ENCODE results near the gene G2E3.

DNA sequence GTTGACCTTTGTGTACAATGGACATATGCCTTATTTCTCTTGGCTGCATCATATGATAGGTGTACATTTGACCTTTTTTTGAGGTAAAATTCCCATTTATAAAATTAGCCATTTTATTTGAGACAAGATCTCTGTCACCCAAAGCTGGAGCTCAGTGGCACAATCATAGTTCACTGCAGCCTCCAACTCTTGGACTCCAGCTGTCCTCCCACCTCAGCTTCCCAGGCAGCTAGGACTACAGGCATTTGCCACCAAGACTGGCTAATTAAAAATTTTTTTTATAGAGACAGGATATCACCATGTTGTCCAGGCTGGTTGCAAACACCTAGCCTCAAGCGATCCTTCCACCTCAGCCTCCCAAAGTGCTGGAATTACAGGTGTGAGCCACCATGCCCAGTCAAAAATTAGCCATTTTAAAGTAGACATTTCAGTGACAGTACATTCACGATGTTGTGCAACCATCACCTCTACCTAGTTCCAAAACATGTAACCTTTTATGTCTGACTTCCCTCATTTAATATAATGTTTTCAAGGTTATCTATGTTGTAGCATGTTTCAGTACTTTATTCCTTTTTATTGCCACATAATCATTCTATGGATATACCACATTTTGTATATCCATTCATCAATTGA lies 5.4 kb downstream of the G2E3 start:
- no peak for TF ChIP-seq EZH2 (IDR thresholded peaks at IDR 0.05; ENCODE audit: low read depth, unreplicated experiment)
- TF ChIP-seq, protein P1, sequence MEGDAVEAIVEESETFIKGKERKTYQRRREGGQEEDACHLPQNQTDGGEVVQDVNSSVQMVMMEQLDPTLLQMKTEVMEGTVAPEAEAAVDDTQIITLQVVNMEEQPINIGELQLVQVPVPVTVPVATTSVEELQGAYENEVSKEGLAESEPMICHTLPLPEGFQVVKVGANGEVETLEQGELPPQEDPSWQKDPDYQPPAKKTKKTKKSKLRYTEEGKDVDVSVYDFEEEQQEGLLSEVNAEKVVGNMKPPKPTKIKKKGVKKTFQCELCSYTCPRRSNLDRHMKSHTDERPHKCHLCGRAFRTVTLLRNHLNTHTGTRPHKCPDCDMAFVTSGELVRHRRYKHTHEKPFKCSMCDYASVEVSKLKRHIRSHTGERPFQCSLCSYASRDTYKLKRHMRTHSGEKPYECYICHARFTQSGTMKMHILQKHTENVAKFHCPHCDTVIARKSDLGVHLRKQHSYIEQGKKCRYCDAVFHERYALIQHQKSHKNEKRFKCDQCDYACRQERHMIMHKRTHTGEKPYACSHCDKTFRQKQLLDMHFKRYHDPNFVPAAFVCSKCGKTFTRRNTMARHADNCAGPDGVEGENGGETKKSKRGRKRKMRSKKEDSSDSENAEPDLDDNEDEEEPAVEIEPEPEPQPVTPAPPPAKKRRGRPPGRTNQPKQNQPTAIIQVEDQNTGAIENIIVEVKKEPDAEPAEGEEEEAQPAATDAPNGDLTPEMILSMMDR (conservative IDR thresholded peaks at IDR 0.05; ENCODE audit: low read depth in 2 of 2), result no peak
- no peak for TF ChIP-seq JUNB (IDR thresholded peaks at IDR 0.05; ENCODE audit: unreplicated experiment)
- no peak for TF ChIP-seq POLR2AphosphoS5 (IDR thresholded peaks at IDR 0.05; ENCODE audit: low read depth)
- TF ChIP-seq ZNF331 (CRISPR knock-in tag; IDR thresholded peaks at IDR 0.05; ENCODE audit: low read depth), result no peak
- no peak for TF ChIP-seq CREB1 (CRISPR knock-in tag; IDR thresholded peaks at IDR 0.05; ENCODE audit: low read depth)
- TF ChIP-seq EZH2phosphoT487 (IDR thresholded peaks at IDR 0.05; ENCODE audit: unreplicated experiment), result no peak
- TF ChIP-seq, protein P2, sequence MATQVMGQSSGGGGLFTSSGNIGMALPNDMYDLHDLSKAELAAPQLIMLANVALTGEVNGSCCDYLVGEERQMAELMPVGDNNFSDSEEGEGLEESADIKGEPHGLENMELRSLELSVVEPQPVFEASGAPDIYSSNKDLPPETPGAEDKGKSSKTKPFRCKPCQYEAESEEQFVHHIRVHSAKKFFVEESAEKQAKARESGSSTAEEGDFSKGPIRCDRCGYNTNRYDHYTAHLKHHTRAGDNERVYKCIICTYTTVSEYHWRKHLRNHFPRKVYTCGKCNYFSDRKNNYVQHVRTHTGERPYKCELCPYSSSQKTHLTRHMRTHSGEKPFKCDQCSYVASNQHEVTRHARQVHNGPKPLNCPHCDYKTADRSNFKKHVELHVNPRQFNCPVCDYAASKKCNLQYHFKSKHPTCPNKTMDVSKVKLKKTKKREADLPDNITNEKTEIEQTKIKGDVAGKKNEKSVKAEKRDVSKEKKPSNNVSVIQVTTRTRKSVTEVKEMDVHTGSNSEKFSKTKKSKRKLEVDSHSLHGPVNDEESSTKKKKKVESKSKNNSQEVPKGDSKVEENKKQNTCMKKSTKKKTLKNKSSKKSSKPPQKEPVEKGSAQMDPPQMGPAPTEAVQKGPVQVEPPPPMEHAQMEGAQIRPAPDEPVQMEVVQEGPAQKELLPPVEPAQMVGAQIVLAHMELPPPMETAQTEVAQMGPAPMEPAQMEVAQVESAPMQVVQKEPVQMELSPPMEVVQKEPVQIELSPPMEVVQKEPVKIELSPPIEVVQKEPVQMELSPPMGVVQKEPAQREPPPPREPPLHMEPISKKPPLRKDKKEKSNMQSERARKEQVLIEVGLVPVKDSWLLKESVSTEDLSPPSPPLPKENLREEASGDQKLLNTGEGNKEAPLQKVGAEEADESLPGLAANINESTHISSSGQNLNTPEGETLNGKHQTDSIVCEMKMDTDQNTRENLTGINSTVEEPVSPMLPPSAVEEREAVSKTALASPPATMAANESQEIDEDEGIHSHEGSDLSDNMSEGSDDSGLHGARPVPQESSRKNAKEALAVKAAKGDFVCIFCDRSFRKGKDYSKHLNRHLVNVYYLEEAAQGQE (IDR thresholded peaks at IDR 0.05; ENCODE audit: unreplicated experiment), result no peak
- no peak for TF ChIP-seq STAT1 (IDR thresholded peaks at IDR 0.05; ENCODE audit: unreplicated experiment)
- TF ChIP-seq ZNF114 (CRISPR knock-in tag; IDR thresholded peaks at IDR 0.05), result no peak
